K562 (cell line): ENCODE results near the gene RAI1.

Source experiments
- CEBPB ChIP-seq: fragments of 450-650 bp; IDR thresholded peaks from 2 replicates; pipeline ENCODE4 v1.6.1; 2016; ENCODE audit warnings: missing genetic modification characterization, missing compliant biosample characterization
- HMG20A ChIP-seq: fragments of 450-650 bp; formaldehyde crosslinking; conservative IDR thresholded peaks from 2 replicates; pipeline ENCODE4 v1.4.0; 2020; ENCODE audit warnings: mild to moderate bottlenecking, mixed read lengths
- NCOA6 ChIP-seq: fragments of 450-650 bp; IDR thresholded peaks from 2 replicates; pipeline ENCODE4 v1.6.1; 2017; ENCODE audit warnings: mild to moderate bottlenecking
- SREBF2 ChIP-seq: sonication (generic); formaldehyde crosslinking; IDR thresholded peaks from 2 replicates; pipeline ENCODE4 v1.4.0; 2020; ENCODE audit warnings: mild to moderate bottlenecking, missing genetic modification reagents
- ZFP36 ChIP-seq: fragments of 150-350 bp; IDR thresholded peaks from 2 replicates; pipeline ENCODE4 v1.6.1; 2018; ENCODE audit warnings: low read length, low read depth; ENCODE audit not compliant: partially characterized antibody
- ZHX1 ChIP-seq: fragments of 150-350 bp; conservative IDR thresholded peaks from 2 replicates; pipeline ENCODE4 v1.6.1; 2014; ENCODE audit warnings: low read length
- ZSCAN29 ChIP-seq: fragments of 450-650 bp; IDR thresholded peaks from 2 replicates; pipeline ENCODE4 v1.6.1; 2017
- TF ChIP-seq, protein P1 (sequence below), 2 experiments: fragments of 450-650 bp; conservative IDR thresholded peaks; 2 replicates each; pipeline ENCODE4 v1.6.1; 2017; ENCODE audit warnings: mild to moderate bottlenecking in 2 of 2, moderate library complexity in 2 of 2
- TF ChIP-seq, protein P2 (sequence below), 3 experiments: IDR thresholded peaks in 2 of 3; conservative IDR thresholded peaks in 1 of 3; 2 replicates each; pipeline ENCODE4 v1.5.1; 2011 to 2012; ENCODE audit warnings: low read length in 3 of 3, mild to moderate bottlenecking in 3 of 3, control low read depth in 2 of 3, improper control_type of control experiment in 1 of 3, inconsistent platforms in 1 of 3, low read depth in 1 of 3, mixed read lengths in 1 of 3, moderate library complexity in 1 of 3; ENCODE audit not compliant: insufficient read depth in 2 of 3

- TF ChIP-seq CEBPB (tag) (no peak), ZFP36 (no peak), SREBF2 (CRISPR knock-in tag) (no peak), NCOA6 (no peak), ZHX1 (no peak), HMG20A (CRISPR knock-in tag) (no peak), ZSCAN29 (no peak)
- TF ChIP-seq, protein P1, sequence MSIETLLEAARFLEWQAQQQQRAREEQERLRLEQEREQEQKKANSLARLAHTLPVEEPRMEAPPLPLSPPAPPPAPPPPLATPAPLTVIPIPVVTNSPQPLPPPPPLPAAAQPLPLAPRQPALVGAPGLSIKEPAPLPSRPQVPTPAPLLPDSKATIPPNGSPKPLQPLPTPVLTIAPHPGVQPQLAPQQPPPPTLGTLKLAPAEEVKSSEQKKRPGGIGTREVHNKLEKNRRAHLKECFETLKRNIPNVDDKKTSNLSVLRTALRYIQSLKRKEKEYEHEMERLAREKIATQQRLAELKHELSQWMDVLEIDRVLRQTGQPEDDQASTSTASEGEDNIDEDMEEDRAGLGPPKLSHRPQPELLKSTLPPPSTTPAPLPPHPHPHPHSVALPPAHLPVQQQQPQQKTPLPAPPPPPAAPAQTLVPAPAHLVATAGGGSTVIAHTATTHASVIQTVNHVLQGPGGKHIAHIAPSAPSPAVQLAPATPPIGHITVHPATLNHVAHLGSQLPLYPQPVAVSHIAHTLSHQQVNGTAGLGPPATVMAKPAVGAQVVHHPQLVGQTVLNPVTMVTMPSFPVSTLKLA (conservative IDR thresholded peaks at IDR 0.05), result peak; percentile 23 to 54; a peak in 2 of 4 replicates
- TF ChIP-seq, protein P2, sequence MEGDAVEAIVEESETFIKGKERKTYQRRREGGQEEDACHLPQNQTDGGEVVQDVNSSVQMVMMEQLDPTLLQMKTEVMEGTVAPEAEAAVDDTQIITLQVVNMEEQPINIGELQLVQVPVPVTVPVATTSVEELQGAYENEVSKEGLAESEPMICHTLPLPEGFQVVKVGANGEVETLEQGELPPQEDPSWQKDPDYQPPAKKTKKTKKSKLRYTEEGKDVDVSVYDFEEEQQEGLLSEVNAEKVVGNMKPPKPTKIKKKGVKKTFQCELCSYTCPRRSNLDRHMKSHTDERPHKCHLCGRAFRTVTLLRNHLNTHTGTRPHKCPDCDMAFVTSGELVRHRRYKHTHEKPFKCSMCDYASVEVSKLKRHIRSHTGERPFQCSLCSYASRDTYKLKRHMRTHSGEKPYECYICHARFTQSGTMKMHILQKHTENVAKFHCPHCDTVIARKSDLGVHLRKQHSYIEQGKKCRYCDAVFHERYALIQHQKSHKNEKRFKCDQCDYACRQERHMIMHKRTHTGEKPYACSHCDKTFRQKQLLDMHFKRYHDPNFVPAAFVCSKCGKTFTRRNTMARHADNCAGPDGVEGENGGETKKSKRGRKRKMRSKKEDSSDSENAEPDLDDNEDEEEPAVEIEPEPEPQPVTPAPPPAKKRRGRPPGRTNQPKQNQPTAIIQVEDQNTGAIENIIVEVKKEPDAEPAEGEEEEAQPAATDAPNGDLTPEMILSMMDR (IDR thresholded peaks at IDR 0.05 in 2 of 3, conservative IDR thresholded peaks at IDR 0.05 in 1 of 3; ENCODE audit: insufficient read depth in 2 of 3, low read depth in 1 of 3, low read length in 3 of 3), result peak; percentile 44 to 53 (median 50); a peak in 5 of 6 replicates
Measured at GRCh38 chr17:17752089-17752820, 71.0 kb downstream of the RAI1 start.
